SK-N-SH treated with all-trans-retinoic acid at 6 μM for 48 hours (cell line): ENCODE data around the gene UBE2E3.

Experiments
- ARNTL ChIP-seq: fragments of 450-650 bp; formaldehyde crosslinking; IDR thresholded peaks from 2 replicates; pipeline ENCODE4 v1.5.0; 2020; ENCODE audit warnings: low read depth, mild to moderate bottlenecking, moderate library complexity, borderline replicate concordance
- BACH2 ChIP-seq: fragments of 250-450 bp; sonication (Bioruptor Pico); IDR thresholded peaks from 2 replicates; pipeline ENCODE4 v1.9.0; 2021; ENCODE audit warnings: mild to moderate bottlenecking, borderline replicate concordance
- CREB5 ChIP-seq: fragments of 250-450 bp; sonication (Bioruptor Pico); IDR thresholded peaks from 2 replicates; pipeline ENCODE4 v1.5.1; 2020; ENCODE audit warnings: low read depth, mild to moderate bottlenecking, moderate library complexity
- GLIS3 ChIP-seq: fragments of 250-450 bp; sonication (Bioruptor Pico); IDR thresholded peaks from 2 replicates; pipeline ENCODE4 v1.5.0; 2020; ENCODE audit warnings: mild to moderate bottlenecking, moderate library complexity
- OSR1 ChIP-seq: fragments of 250-450 bp; sonication (Bioruptor Pico); IDR thresholded peaks from 2 replicates; pipeline ENCODE4 v1.8.0; 2022; ENCODE audit warnings: moderate library complexity, mild to moderate bottlenecking, inconsistent platforms
- RARB ChIP-seq: fragments of 250-450 bp; sonication (Bioruptor Pico); IDR thresholded peaks from 2 replicates; pipeline ENCODE4 v1.8.0; 2021; ENCODE audit warnings: mild to moderate bottlenecking, moderate library complexity
- TCF4 ChIP-seq: fragments of 250-450 bp; sonication (Bioruptor Pico); IDR thresholded peaks from 2 replicates; pipeline ENCODE4 v1.8.0; 2021; ENCODE audit warnings: mild to moderate bottlenecking, moderate library complexity, borderline replicate concordance
- ZC3H10 ChIP-seq: fragments of 250-450 bp; sonication (Bioruptor Pico); IDR thresholded peaks from 2 replicates; pipeline ENCODE4 v1.5.1; 2021; ENCODE audit warnings: mild to moderate bottlenecking, moderate library complexity
- TF ChIP-seq, protein P1 (sequence below): fragments of 250-450 bp; sonication (Bioruptor Pico); IDR thresholded peaks from 2 replicates; pipeline ENCODE4 v1.8.0; 2020; ENCODE audit warnings: mild to moderate bottlenecking, moderate library complexity, borderline replicate concordance

DNA sequence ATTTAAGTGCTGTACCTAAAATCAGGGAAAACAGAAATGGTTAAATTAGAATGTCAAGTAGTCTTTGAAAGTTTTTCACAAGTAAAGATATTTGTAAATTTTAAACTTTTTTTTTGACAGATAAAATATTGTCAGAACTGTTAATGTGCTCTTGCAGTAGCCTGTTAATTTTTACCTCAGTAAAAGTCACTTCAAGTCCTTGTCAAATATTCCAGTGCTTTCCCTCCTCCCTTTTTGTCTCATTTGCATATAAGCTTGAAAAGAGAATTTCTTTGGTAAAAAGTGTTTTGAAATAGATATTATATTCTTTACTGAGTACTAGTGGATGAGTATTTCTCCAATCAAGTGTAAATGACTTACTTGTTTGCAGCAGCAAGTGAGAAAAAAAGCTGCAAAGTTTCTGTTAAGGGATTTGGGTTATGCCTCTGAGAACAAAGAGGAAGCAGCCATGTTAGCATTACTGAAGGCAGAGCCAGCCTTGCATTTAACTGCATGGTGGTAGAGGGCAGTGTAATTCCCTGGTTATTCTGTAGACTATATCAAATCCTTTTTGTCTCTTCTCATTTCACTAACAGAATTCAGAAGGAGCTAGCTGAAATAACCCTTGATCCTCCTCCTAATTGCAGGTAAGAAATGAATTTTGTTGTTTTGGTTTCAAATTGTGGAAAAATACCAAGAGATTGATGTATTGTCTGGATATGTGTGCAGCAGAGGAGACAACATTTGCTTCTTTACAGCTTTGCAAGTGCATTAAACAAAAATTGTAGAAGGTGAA, 3.2 kb downstream of the UBE2E3 start:
- TF ChIP-seq RARB (CRISPR knock-in tag): no peak
- no peak for TF ChIP-seq TCF4 (CRISPR knock-in tag)
- TF ChIP-seq, protein P1, sequence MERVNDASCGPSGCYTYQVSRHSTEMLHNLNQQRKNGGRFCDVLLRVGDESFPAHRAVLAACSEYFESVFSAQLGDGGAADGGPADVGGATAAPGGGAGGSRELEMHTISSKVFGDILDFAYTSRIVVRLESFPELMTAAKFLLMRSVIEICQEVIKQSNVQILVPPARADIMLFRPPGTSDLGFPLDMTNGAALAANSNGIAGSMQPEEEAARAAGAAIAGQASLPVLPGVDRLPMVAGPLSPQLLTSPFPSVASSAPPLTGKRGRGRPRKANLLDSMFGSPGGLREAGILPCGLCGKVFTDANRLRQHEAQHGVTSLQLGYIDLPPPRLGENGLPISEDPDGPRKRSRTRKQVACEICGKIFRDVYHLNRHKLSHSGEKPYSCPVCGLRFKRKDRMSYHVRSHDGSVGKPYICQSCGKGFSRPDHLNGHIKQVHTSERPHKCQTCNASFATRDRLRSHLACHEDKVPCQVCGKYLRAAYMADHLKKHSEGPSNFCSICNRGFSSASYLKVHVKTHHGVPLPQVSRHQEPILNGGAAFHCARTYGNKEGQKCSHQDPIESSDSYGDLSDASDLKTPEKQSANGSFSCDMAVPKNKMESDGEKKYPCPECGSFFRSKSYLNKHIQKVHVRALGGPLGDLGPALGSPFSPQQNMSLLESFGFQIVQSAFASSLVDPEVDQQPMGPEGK (CRISPR knock-in tag): no peak
- no peak for TF ChIP-seq ARNTL (CRISPR knock-in tag)
- TF ChIP-seq OSR1: no peak
- TF ChIP-seq BACH2: no peak
- no peak for TF ChIP-seq GLIS3 (CRISPR knock-in tag)
- TF ChIP-seq CREB5 (CRISPR knock-in tag): no peak
- TF ChIP-seq ZC3H10 (CRISPR knock-in tag): no peak
